Activated CD8-positive, alpha-beta memory T cell treated with anti-CD3 and anti-CD28 coated beads, Interleukin-2, amount 50 U/mL, for 1 hour (primary cell): ENCODE measurements around the gene DGAT2L6.

Experiments used
- DNase-seq: peaks from one replicate; pipeline ENCODE4 v3.0.0-alpha.2; 2020; ENCODE audit errors: extremely low read depth

Gene DGAT2L6

DNA sequence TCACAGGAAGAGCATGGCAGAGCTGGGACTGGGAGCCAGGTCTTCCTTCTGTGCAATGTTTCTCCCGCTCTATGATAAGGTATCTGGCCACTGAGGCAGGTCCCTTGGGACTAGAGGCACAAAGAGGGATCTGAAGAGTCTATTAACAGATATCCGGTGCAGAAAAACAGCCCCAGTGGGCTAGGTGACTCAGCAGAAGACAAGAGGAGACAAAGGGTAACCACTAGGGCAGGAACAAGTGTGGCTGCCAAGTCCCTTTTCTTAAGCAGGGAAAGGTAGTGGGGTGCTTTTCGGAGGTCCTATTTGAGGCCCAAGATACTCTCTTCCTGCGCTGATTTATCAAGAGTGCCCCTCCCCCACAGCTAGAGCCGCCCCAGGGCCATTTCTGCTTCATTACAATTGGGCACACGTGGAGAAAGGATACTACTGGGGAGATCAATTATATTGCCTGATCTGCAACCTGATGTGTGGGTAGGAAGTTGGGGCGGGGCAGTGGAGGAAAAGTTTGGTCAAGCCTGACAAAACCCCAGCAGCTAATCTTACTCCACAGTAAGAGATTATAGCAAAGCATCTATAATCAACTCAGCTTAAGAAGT, at the start of gene DGAT2L6:
Gene DGAT2L6 (plus strand): TSS at position 546 of the 596 bp plus-strand sequence. CDS start 100 bp downstream, outside the sequence.
- no peak for DNase-seq

DNA sequence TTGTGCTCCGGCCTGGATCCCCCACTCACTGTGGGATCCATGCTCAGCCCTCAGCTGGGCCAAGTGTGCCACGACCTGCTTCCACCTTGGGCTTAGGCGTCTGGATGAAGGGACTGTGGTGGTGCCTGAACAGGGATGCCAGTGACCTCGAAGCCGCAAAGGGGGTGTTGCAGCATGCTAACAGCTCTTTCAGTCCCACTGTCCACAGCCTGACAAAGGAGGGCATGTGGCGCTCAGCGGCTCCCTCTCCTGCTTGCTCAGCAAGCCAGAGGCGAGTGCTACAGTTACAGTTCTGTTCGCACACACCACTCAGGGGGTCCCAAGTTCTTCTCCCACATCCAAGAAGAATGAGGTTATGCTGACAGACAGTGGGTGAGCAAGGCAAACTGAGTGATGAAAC, 49.2 kb upstream of the DGAT2L6 start:
- no peak for DNase-seq

DNA sequence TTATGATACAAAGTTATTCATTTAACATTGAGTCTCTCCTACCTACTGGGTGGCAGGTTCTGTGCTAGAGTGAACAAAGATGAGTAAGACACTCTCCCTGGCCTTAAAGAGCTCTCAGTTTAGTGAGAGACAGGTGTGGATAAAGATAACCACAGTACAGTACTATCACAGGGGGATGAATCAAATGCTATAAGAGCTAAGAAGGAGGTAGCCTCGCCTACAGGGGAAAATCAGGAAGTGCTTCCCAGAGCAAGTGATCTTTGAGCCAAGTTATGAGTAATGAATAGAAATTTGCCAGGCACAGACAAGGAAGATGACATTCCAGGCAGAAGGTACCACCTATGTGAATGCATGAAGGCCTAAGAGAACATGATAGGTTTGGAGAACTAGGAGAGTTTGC, 47.5 kb upstream of the DGAT2L6 start:
- no peak for DNase-seq

DNA sequence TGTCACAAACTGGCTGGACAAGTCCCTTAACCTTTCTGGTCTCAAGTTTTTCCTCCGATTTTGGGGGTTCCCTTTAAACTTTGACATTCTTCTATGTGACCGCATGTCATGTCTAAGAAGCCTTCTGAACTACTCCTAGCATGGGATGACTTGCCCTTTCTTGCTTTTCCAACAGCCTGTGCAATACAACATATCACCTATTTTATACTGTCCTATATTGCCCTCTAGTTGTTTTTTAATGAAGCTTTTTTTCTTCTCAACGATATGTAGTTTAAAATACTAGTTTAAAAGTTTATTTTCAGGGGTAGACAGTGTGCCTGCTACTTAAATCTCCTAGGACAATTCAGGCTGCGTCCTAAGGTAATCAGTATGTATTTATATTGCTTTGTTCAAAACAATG, 45.1 kb upstream of the DGAT2L6 start:
- DNase-seq: no peak

DNA sequence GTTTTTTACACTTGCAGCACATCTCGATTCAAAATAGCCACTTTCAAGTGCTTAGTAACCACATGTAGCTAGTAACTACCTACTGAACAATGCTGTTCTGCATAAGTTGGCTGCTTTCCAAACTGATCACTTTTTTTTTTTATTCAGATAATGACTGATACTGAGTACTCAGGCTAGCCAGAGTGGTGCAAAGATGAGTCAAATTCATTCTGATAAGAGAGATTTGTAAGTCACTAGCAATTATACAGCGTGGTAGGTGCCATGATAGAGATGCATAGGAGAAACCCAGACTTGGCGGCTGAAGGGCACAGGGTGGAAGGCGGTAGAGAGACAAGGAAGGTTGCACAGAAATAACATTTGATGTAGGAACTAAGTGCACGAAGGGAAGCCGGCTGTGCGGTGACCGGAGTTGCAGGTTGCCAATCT, 44.4 kb upstream of the DGAT2L6 start:
- no peak for DNase-seq

DNA sequence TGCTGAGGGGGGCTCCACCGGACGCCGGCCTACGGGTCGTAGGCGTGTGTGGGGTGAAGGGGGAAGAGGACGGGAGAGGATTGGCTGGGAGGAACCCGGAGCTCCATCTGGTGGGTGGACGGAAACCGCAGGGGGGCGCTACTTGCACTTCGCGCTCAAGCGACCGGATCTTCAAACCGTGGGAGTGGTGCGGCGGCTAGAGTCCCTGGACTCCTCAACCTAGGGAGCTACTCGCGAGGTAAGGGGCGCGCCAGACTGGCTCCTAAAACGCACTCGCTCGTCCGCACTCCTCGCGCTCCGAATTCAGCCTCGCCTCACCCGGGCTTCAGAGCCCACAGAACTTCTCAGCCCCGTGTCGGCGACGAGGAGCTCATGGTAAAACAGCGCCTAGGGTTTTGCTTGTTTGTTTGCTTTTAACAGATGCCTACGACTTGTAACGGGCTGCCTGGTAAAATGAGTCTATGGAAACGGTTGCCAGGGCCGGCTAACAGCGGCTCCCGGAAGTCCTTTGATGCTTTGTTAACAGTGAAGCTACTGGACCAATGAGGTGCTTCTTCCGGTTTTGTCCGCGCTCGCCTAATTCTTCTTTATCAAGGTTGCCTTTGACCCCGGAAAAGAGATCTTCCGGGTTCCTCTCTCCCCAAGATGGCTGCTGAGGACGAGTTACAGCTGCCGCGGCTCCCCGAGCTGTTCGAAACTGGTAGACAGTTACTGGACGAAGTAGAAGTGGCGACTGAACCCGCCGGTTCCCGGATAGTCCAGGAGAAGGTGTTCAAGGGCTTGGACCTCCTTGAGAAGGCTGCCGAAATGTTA, 43.8 kb upstream of the DGAT2L6 start, which contains the start of gene IGBP1:
Gene IGBP1 (plus strand): TSS at position 145 of the 813 bp plus-strand sequence. CDS start 501 bp downstream, at position 646.
- peak; percentile 63 for DNase-seq

DNA sequence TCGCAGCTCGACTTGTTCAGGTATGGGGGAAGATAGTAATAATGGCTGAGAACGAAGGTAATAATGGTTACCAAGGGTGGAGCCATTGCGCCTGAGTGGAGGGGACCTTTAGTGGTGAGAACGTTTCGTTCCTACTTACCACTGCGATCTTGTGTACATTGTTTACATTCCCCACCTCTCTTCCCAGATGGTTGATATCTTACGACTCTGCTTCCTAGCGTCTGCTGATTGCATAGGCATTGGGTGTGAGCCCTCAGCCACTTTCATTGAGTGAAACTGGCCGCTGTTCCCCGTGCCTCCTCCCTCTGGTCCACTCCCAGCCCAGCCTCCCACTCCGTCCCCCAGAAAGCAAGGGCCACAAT, 43.2 kb upstream of the DGAT2L6 start:
- DNase-seq: no peak

- DNase-seq: no peak
Observed at GRCh38 chrX:70138622-70139021, 38.7 kb upstream of the DGAT2L6 start.

DNA sequence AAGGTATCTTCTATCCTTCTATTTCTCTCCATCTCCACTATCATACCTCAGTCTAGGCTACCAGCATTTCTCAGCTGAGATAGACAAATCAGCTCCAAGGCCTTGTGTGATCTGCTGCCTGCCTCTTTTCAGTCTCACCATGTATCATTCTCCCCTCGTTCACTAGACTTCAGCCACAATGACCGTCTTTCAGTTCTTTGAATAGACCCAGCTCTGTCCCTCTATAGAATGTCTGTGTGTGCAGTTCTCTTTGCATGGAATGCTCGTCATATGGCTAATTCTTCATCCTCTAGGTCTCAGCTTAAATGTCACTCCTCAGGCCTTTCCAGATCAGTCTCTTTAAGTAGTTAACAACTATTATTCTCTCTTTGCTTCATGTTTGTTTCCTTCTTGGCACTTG, 37.5 kb upstream of the DGAT2L6 start:
- no peak for DNase-seq

DNA sequence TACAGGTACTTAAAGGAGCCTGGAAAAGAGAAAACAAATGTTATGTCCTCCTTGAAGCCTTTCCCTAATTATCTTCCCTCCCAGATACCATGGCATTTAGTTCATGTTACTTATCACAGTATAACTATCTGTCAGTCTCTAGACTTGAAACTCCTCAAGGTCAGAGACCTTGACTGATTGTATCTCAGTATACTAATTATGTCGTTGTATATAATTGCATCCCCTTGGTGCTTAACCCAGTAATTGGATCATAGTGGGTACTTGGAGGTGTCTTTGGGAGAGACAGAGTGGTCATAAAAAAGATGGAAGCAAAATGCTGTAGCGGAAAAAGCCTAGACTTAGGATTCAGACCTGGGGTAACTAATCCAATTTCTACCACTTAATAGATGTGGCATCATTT, 35.9 kb upstream of the DGAT2L6 start:
- DNase-seq: no peak

GRCh38 chrX:70166601-70167590, 10.4 kb upstream of the DGAT2L6 start:
- DNase-seq: no peak

- no peak for DNase-seq
Observed at GRCh38 chrX:70168238-70169188, 8.8 kb upstream of the DGAT2L6 start.

DNA sequence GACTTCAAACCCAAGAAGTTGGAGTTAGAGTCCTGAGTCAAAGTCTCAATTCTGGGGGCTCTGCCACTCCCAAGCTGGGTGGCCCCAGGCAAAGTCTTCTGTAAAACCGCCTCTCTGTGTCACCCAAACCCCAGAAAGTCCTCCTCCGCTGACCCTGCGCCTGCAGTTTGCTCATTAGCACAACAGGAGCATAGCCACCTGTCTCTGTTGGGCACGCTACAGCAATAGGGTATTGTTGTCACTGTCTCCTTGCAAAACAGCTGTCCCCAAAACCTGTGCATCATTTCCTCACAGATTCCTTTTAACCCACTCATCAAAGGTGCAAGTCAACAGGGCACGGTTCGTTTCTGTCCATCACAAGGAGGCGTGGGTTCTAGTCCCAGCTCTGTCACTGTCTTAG, 8.0 kb upstream of the DGAT2L6 start:
- no peak for DNase-seq

- no peak for DNase-seq
Observed at GRCh38 chrX:70171624-70172023, 5.7 kb upstream of the DGAT2L6 start.

DNA sequence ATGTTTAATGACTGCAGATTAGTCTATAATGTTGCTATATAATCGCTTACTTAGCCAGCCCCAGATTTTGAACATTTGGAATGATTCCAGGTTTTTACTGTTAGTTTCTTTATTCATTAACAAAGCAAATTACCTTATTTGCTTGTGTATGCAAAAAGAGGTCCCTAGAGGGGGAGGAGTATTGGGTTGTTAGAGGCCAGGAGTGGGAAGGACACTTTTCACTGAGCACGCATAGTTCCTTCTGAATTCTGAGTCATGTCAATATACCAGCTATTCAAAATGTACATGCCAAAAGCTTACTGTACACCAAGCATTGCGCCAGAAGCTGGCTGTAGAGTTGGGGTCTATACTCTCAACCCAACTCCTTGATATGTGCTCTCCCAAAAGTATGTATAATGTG, 5.1 kb upstream of the DGAT2L6 start:
- no peak for DNase-seq

GRCh38 chrX:70172964-70173363, 4.3 kb upstream of the DGAT2L6 start:
- DNase-seq: no peak

- DNase-seq: no peak
Observed at GRCh38 chrX:70174754-70175153, 2.5 kb upstream of the DGAT2L6 start.

GRCh38 chrX:70175338-70175737, 1.9 kb upstream of the DGAT2L6 start:
- no peak for DNase-seq

- no peak for DNase-seq
Observed at GRCh38 chrX:70183091-70183490, 5.8 kb downstream of the DGAT2L6 start.

- no peak for DNase-seq
Observed at GRCh38 chrX:70190225-70190624, 12.9 kb downstream of the DGAT2L6 start.
